Kidney glomerular epithelial cell (primary cell): Measurements from ENCODE around the gene TBL3.
A peak's percentile ranks its signal among the peaks of the same experiment; 100 is the strongest.
"Not testable (repeated sequence)": the region's sequence is repeated elsewhere in the genome, so short reads cannot be mapped to it uniquely, and the experiment has no call there.

Source experiments
- DNase-seq: peaks from one replicate; lab custom pipeline; 2025; lab: John Stamatoyannopoulos, UW

Gene TBL3

GRCh38 chr16:1942810-1943726 lies 28.8 kb upstream of the TBL3 start, which contains the start of gene MSRB1:
TSS of gene MSRB1 (minus strand) at chr16:1943199. CDS start at chr16:1943156, 43 bp downstream.
- DNase-seq: peak; percentile 98

DNA sequence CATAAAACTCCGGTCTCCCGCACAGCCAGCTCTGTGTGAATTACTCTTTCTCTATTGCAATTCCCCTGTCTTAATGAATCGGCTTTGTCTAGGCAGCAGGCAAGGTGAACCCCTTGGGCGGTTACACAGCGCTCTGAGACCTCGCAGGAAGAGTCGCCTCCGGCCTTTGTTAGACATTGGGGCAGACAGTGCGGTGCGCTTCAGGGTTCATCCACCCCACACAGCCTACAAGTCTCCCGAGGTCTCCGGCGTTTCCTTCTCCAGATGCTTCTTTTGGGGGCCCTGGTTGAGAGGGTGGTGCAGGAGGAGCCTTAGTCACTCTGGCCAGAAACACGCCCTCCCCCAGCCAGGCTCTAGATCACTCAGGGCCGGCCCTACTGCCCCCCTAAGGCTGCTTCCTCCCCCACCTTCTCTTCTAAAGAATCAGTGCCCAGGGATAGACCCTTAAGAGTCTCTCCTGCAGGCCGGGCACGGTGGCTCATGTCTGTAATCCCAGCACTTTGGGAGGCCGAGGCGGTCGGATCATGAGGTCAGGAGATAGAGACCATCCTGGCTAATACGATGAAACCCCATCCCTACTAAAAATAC lies 27.1 kb upstream of the TBL3 start:
- DNase-seq: no peak

DNA sequence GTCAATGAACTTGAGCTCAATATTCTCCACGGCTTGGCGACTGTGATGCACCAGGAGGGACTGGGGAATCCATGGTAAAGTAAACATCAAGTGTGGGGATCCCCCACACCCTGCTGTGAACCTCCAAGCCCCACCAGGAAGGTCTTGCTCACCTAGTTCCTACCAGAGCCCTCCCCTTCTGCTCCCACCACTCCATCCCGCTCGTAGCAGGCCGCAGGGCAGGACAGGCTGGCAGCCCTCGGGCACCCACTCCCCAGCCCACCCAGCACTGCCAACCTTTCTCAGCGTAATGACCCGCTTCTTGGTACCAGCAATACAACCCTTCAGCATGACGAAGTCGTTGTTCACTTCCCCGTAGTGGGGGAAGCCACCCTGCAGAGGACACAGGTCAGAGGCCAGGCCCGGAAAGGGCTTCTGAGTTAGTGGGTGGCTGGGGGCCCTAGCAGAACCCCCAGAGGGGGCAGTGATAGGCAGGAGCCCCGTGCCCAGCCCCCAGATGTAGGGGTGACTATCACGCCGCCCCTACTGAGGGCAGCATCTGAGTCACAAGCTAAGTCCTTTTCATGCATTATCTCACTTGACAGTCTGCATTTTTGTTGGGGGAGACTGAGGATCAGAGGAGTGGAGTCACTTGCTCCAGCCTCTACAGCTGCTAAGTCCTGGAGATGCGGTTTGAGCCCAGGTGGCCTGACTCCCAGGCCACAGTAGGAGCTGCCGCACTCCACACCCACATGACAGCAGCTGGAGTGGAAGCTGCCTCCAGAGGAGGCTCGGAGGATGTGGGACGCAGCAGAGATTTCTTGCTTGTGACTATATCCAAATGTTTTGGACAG lies 26.1 kb upstream of the TBL3 start:
- DNase-seq: no peak

DNA sequence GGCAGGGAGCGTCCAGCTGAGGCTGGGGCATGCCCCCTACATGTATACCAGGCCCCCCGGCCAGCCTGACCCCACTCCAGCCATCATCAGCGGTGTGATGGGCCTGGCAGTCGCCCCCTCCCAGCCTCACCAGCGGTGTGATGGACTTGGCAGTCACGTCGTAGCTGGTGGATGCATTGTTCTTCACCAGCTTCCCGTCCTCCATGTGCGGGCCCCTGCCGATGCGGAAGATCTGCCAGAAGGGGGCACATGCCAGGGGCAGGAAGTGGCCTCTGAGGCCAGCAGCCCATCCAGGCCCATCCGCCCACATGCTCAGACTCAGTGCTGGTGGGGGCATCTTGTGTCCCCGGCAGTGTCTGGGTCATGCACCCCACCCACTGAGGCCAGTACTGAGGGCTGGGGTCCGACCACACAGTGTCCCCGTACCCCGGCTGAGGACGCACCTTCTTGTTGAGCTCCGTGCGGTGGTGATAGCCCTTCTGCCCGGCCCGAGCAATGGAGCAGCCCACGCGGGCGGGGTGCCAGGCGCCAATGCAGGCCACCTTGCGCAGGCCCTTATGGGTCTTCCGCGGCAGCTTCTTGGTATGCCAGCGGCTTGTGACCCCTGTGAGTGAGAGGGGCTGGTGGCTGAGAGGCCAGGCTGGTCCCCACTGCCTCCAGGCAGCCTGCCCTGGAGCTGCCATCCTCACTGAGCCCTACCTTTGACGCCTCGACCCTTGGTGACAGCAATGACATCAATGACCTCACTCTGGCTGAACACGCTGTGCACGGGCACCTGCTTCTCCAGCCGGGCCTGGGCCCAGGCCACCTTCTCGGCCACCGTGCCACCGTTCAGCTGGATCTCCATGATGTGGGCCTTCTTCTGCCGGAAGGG lies 25.1 kb upstream of the TBL3 start:
- no peak for DNase-seq

GRCh38 chr16:1947369-1947670 lies 24.5 kb upstream of the TBL3 start:
- no peak for DNase-seq

DNA sequence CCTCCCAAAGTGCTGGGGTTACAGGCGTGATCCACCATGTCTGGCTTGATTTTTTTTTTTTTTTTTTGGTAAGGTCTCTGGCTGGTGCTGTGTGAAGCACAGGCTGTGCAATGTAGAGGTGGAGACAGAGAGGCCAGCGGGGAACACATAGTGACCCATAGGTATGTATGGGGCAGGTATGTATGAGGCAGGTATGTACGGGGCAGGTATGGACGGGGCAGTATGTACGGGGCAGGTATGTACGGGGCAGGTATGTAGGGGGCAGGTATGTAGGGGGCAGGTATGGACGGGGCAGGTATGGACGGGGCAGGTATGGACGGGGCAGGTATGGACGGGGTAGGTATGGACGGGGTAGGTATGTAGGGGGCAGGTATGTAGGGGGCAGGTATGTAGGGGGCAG lies 22.3 kb upstream of the TBL3 start:
- DNase-seq: no peak

- no peak for DNase-seq
Measured at GRCh38 chr16:1950047-1950446, 21.8 kb upstream of the TBL3 start.

DNA sequence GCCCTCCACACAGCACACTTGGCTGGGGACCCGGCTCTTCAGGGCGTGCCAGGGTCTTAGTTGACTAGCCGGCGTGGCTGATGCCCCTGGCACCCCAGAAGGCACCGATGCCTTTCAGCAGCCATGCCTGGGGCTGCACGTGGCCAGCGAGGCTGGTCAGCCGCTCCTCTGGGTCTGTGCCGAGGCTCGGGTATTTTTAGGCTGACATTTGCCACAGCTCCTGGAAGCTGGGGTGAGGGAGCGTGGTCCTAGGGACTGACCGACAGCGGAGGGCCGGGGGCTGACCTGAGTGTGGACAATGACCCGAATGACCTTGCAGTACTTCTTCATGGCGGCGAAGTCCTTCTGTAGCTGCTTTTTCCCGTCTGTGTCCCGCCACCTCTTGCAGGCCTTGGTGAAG lies 21.3 kb upstream of the TBL3 start:
- DNase-seq: no peak

- no peak for DNase-seq
Measured at GRCh38 chr16:1953734-1954133, 18.1 kb upstream of the TBL3 start.

GRCh38 chr16:1957434-1958142 lies 14.3 kb upstream of the TBL3 start:
- DNase-seq: not testable (repeated sequence)

DNA sequence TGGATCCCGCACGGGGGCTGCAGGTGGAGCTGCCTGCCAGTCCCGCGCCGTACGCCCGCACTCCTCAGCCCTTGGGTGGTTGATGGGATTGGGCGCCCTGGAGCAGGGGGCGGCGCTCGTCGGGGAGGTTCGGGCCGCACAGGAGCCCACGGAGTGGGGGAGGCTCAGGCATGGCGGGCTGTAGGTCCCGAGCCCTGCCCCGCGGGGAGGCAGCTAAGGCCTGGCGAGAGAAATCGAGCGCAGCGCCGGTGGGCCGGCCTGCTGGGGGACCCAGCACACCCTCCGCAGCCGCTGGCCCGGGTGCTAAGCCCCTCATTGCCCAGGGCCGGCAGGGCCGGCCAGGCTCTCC lies 13.7 kb upstream of the TBL3 start:
- DNase-seq: not testable (repeated sequence)

DNA sequence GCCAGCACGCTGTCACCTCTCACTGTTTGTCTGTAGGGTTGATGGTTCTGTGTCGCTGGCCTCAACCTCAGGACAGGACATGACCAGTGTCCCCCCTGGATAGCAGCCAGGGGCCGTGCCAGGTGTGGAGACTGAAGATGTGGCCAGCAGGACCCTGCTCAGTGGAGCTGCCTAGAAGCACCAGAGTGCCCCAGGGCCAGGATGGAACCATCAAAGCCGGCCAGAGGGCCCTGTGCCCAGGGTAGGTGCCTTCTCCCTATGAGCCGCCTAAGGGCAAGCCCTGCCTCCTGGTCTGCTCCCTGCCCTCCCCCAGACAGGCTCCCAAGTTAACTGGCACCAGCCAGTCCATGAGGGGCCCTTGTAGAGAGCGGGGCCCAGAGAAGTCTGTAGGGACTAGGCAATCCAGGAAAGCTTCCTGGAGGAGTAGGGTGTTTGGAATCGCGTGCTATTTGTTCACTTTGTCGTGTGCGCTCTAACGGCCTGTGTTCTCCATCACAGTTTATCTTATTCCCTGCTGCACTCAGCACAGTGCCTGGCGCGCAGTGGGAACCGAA lies 13.1 kb upstream of the TBL3 start:
- no peak for DNase-seq

DNA sequence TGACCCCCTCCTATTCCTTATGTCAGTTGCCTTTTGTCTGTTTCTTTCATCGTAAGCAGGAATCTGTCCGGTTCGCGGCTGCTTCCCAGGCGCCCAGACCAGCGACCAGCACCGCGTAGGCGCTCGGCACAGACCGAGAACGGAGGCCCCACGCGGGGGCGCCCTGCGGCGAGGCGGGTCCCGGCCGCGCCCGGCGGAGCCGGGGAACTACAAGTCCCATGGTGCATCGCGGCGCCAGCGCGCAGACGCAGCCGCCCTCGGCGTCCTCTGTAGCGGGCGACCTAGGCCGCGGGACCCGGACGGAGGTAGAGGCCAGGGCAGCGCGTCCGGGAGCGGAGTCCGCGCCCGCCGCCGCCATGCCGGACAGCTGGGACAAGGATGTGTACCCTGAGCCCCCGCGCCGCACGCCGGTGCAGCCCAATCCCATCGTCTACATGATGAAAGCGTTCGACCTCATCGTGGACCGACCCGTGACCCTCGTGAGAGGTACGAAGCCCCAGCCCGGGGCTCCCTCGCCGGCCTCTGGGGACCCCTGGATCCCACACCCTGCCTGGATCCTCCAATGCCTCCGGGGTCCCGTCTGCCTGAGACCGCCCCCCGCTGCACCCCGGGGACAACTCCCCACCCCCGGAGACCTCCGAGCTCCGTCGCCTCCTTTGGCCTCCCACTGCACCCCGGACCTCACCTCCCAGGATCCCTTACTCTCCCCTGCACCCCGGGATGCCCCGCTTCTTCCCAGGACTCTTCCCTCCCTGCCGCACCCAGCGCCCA lies 12.4 kb upstream of the TBL3 start, which contains the start of gene NDUFB10:
Gene NDUFB10, plus strand, starts transcription at position 270 of the 771 bp plus-strand sequence. Its CDS starts 87 bp downstream, at position 357.
- peak; percentile 73 for DNase-seq

DNA sequence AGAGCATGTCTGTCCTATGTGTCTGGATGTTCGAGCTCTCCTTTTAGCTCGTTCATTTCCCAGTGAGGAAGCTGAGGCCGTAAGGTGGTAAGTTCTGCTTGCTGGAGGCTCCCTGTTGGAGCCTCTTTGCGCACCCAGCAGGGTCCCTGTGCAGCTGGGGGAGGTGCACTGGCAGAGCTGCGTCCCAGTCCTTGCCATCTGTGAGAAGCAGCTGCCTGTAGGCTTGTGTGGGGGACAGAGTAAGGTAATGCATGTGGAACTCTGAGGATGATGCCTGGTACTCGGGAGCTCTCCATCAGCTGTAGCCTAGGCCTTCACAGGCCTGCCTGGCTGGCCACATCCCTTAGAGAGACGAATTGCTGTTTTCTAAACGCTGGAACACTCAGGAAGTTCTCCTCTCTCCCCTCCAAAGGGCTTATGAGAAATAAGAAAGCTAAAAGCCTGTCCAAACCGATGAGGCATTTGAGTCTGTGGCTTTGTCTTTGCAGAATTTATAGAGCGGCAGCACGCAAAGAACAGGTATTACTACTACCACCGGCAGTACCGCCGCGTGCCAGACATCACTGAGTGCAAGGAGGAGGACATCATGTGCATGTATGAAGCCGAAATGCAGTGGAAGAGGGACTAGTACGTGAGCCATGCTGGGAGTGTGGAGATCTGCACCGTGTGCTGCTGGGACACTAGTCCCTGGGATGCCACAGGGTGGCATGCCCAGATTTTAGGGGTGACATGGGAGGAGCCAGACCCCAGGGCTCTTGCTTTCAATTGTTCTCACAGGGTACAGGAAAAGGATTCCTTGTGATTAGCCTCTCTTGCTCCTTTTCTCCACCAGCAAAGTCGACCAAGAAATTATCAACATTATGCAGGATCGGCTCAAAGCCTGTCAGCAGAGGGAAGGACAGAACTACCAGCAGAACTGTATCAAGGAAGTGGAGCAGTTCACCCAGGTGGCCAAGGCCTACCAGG lies 10.9 kb upstream of the TBL3 start:
- peak; percentile 26 for DNase-seq

- DNase-seq: no peak
Measured at GRCh38 chr16:1961651-1962067, 10.2 kb upstream of the TBL3 start.

- not testable (repeated sequence) for DNase-seq
Measured at GRCh38 chr16:1962161-1963153, 9.4 kb upstream of the TBL3 start.

DNA sequence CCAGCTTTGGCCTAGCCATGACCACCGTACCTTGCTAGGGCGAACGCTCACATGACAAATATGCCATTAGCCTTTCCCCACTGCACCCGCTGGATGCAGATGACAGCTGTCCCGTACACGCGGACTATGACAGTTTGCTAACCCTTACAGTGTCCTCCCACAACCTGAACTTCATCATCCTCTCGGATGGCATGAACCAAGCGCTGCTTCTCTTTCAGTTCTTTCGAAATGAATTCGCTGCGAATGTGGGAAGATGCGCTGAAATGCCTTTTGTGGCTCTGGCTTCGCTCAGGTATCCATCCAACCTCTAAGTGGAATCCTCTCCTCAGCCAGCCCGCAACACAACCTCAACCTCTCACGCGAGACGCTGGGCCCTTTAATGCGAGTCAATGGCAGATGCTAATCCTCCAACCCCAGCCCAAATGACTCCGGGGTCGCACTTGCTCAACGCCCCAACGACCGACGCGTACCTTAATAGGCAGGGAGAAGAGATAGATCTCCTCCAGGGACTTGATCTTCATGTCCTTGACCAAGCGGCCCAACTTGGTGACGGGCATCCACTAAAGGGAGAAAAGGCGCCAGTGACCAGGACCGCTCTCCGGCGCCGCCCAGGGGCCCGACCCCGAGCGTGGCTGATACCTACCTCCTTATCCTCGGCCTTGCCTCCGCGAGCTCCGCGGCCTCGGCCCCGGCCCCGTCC lies 7.9 kb upstream of the TBL3 start:
- peak; percentile 9 for DNase-seq
